Measurements from ENCODE around the gene KCNQ1.

GRCh38 chr11:2887515-2888195 is 442.8 kb downstream of the KCNQ1 start:
- TF ChIP-seq, protein P1, sequence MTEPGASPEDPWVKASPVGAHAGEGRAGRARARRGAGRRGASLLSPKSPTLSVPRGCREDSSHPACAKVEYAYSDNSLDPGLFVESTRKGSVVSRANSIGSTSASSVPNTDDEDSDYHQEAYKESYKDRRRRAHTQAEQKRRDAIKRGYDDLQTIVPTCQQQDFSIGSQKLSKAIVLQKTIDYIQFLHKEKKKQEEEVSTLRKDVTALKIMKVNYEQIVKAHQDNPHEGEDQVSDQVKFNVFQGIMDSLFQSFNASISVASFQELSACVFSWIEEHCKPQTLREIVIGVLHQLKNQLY (CRISPR knock-in tag; IDR thresholded peaks at IDR 0.05) = no peak
- no peak for TF ChIP-seq FOXJ3 (CRISPR knock-in tag; IDR thresholded peaks at IDR 0.05; ENCODE audit: borderline replicate concordance)

Measured in WTC11 (cell line).